ENCODE results near the gene VSIG2. TPM values are rescaled to one million over a fixed set of nuclear protein-coding genes. Genes with fewer than 3 reads are reported as not detected.

The VSIG2 gene
- total and polyA plus RNA-seq, 2 experiments from 2014 or later, result 22.9 to 34.3 TPM

DNA sequence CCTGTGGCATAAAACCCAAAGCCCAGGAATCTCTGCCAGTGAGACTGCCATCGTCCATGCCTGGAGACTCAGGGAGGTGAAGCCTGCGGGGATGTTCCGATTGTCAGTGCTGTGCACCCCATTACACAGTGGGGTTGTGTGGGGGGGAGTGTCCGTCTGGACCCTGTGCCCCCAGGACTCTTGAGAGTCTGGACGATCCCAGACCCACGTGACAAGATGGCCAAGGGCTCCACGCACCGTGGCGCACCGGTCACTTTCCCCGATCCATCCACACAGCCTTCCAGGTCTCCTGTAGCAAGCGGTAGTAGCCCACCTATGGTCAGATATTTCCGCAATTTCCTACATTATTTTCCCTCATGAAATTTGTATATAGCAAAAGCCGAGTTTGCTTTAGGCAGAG is 33.3 kb downstream of the VSIG2 start:
- Histone ChIP-seq H3K4me1 (ENCODE audit: insufficient read depth) (peaks cover 11% of the 10 kb centered on the region), H3K4me2 (peak overlapping the region; percentile 98), H3K79me2 (no peaks in the 10 kb centered on the region), H3K4me3 (no peak overlapping the region), H3K27ac (no peak overlapping the region), H3K27me3 (peaks cover 81% of the 10 kb centered on the region), H3K36me3 (replicated peaks; ENCODE audit: insufficient read depth, low read depth) (no peaks in the 10 kb centered on the region), H4K20me1 (ENCODE audit: insufficient read depth, poor library complexity, severe bottlenecking) (no peaks in the 10 kb centered on the region), H3K9me3 (ENCODE audit: low read depth) (no peaks in the 10 kb centered on the region), H2AFZ (no peak overlapping the region), H3K9me2 (replicated peaks; ENCODE audit: insufficient read depth) (no peaks in the 10 kb centered on the region)
- no peak for DNase-seq (ENCODE audit: low spot score)
- TF ChIP-seq EZH2 (IDR thresholded peaks at IDR 0.05; ENCODE audit: borderline replicate concordance) (no peak), EZH2phosphoT487 (IDR thresholded peaks at IDR 0.05; ENCODE audit: low read depth, severe bottlenecking, unreplicated experiment) (no peak)
- TF ChIP-seq, protein P1, sequence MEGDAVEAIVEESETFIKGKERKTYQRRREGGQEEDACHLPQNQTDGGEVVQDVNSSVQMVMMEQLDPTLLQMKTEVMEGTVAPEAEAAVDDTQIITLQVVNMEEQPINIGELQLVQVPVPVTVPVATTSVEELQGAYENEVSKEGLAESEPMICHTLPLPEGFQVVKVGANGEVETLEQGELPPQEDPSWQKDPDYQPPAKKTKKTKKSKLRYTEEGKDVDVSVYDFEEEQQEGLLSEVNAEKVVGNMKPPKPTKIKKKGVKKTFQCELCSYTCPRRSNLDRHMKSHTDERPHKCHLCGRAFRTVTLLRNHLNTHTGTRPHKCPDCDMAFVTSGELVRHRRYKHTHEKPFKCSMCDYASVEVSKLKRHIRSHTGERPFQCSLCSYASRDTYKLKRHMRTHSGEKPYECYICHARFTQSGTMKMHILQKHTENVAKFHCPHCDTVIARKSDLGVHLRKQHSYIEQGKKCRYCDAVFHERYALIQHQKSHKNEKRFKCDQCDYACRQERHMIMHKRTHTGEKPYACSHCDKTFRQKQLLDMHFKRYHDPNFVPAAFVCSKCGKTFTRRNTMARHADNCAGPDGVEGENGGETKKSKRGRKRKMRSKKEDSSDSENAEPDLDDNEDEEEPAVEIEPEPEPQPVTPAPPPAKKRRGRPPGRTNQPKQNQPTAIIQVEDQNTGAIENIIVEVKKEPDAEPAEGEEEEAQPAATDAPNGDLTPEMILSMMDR (IDR thresholded peaks at IDR 0.05; ENCODE audit: poor library complexity), result no peak
- WGBS (ENCODE audit: low lambda C conversion rate, missing lambda C conversion rate), result 42% methylated on average over 14 of the region's 14 CpGs

GRCh38 chr11:124717786-124718651 is 34.0 kb downstream of the VSIG2 start:
- WGBS (ENCODE audit: low lambda C conversion rate, missing lambda C conversion rate), result 4% methylated on average over 42 of the region's 45 CpGs
- Histone ChIP-seq H3K36me3 (replicated peaks; ENCODE audit: insufficient read depth, low read depth) (no peaks in the 10 kb centered on the region), H3K4me1 (ENCODE audit: insufficient read depth) (peaks cover 11% of the 10 kb centered on the region), H3K4me2 (peak overlapping the region; percentile 98), H3K79me2 (no peaks in the 10 kb centered on the region), H3K9me2 (replicated peaks; ENCODE audit: insufficient read depth) (no peaks in the 10 kb centered on the region), H3K27ac (no peak overlapping the region), H3K9me3 (ENCODE audit: low read depth) (no peaks in the 10 kb centered on the region), H4K20me1 (ENCODE audit: insufficient read depth, poor library complexity, severe bottlenecking) (no peaks in the 10 kb centered on the region), H3K4me3 (peak overlapping the region; percentile 42), H2AFZ (peak overlapping the region; percentile 68), H3K27me3 (peaks cover 74% of the 10 kb centered on the region)
- TF ChIP-seq EZH2 (IDR thresholded peaks at IDR 0.05; ENCODE audit: borderline replicate concordance) (peak; percentile 18), EZH2phosphoT487 (IDR thresholded peaks at IDR 0.05; ENCODE audit: low read depth, severe bottlenecking, unreplicated experiment) (peak; percentile 60)
- TF ChIP-seq, protein P1 (IDR thresholded peaks at IDR 0.05; ENCODE audit: poor library complexity), result no peak
- peak; percentile 15 for DNase-seq (ENCODE audit: low spot score)

- Histone ChIP-seq H3K4me2 (peak overlapping the region; percentile 98), H3K27ac (no peak overlapping the region), H3K4me3 (no peak overlapping the region), H3K4me1 (ENCODE audit: insufficient read depth) (peaks cover 11% of the 10 kb centered on the region), H2AFZ (no peak overlapping the region), H3K36me3 (replicated peaks; ENCODE audit: insufficient read depth, low read depth) (no peaks in the 10 kb centered on the region), H3K9me3 (ENCODE audit: low read depth) (no peaks in the 10 kb centered on the region), H4K20me1 (ENCODE audit: insufficient read depth, poor library complexity, severe bottlenecking) (no peaks in the 10 kb centered on the region), H3K79me2 (no peaks in the 10 kb centered on the region), H3K9me2 (replicated peaks; ENCODE audit: insufficient read depth) (no peaks in the 10 kb centered on the region), H3K27me3 (peaks cover 68% of the 10 kb centered on the region)
- 51% methylated on average over 7 of the region's 7 CpGs for WGBS (ENCODE audit: low lambda C conversion rate, missing lambda C conversion rate)
- TF ChIP-seq EZH2 (IDR thresholded peaks at IDR 0.05; ENCODE audit: borderline replicate concordance) (no peak), EZH2phosphoT487 (IDR thresholded peaks at IDR 0.05; ENCODE audit: low read depth, severe bottlenecking, unreplicated experiment) (no peak)
- TF ChIP-seq, protein P1 (IDR thresholded peaks at IDR 0.05; ENCODE audit: poor library complexity), result no peak
- DNase-seq (ENCODE audit: low spot score), result no peak
Observed at GRCh38 chr11:124717421-124717785, 34.7 kb downstream of the VSIG2 start.

Data from hepatocyte (in vitro differentiated cells).